ENCODE measurements around the gene CAMSAP2.

DNA sequence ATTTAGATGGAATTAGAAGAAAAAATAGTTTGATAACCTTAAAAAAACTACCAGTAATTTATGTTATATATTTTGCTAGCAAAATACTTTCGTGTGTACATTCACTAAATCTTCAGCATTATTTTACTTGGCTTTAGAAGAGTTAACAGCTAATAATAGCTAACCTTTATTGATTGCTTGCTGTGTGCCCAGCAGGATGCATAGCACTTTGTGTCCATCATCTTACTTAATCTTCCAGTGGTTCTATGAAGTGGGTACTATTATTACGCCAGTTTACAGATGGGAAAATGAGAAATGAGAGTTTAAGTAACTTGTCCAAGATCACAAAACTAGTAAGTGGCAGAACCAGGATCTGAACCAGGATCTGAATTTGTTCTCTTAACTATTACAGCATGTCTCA, 92.4 kb downstream of the CAMSAP2 start:
- TF ChIP-seq, protein P1, sequence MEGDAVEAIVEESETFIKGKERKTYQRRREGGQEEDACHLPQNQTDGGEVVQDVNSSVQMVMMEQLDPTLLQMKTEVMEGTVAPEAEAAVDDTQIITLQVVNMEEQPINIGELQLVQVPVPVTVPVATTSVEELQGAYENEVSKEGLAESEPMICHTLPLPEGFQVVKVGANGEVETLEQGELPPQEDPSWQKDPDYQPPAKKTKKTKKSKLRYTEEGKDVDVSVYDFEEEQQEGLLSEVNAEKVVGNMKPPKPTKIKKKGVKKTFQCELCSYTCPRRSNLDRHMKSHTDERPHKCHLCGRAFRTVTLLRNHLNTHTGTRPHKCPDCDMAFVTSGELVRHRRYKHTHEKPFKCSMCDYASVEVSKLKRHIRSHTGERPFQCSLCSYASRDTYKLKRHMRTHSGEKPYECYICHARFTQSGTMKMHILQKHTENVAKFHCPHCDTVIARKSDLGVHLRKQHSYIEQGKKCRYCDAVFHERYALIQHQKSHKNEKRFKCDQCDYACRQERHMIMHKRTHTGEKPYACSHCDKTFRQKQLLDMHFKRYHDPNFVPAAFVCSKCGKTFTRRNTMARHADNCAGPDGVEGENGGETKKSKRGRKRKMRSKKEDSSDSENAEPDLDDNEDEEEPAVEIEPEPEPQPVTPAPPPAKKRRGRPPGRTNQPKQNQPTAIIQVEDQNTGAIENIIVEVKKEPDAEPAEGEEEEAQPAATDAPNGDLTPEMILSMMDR (conservative IDR thresholded peaks at IDR 0.05) = no peak
- TF ChIP-seq EZH2 (IDR thresholded peaks at IDR 0.05; ENCODE audit: low read depth) = no peak
